Activated T-cell treated with anti-CD3 and anti-CD28 coated beads, Interleukin-2, amount 50 U/mL, for 72 hours (primary cell): ENCODE measurements around the gene SAA2. TPM values are rescaled to one million over a fixed set of nuclear protein-coding genes. Genes with fewer than 3 reads are reported as not detected.
"Not testable (repeated sequence)": the region's sequence is repeated elsewhere in the genome, so short reads cannot be mapped to it uniquely, and the experiment has no call there.

Source experiments
- ATAC-seq, 2 donors: fragments of 150-1000 bp; cut with Tn5 transposase; replicated peaks in 1 of 2; 2 replicates each; pipeline ENCODE4 v1.10.0; 2021; ENCODE audit warnings: moderate library complexity in 2 of 2, mild to moderate bottlenecking in 1 of 2
- DNase-seq, 2 donors: peaks; one replicate each; pipeline ENCODE4 v3.0.0; 2021 to 2022; ENCODE audit warnings: mixed read lengths in 1 of 2
- H3K27ac Mint-ChIP-seq: one replicate; pipeline ENCODE4 v1.8.0; 2022; ENCODE audit warnings: mild to moderate bottlenecking, moderate library complexity, mixed read lengths
- H3K27me3 Mint-ChIP-seq: one replicate; pipeline ENCODE4 v1.8.0; 2022; ENCODE audit warnings: low read depth, mixed read lengths
- H3K36me3 Mint-ChIP-seq, 2 donors: one replicate each; pipeline ENCODE4 v1.8.0; 2022; ENCODE audit warnings: mixed read lengths in 2 of 2, mild to moderate bottlenecking in 1 of 2; ENCODE audit not compliant: insufficient read depth in 2 of 2
- H3K4me1 Mint-ChIP-seq: one replicate; pipeline ENCODE4 v1.8.0; 2022; ENCODE audit warnings: low read depth, mixed read lengths
- H3K4me3 Mint-ChIP-seq, 2 donors: one replicate each; pipeline ENCODE4 v1.8.0; 2022; ENCODE audit warnings: mild to moderate bottlenecking in 2 of 2, mixed read lengths in 2 of 2, moderate library complexity in 2 of 2
- H3K9me3 Mint-ChIP-seq, 2 donors: one replicate each; pipeline ENCODE4 v1.8.0; 2022; ENCODE audit warnings: mixed read lengths in 2 of 2
- total RNA-seq, 2 donors: library from RNA; stranded (reverse); gene quantifications; one replicate each; pipeline ENCODE4 v1.2.3, GENCODE V29; 2022

Gene SAA2
- total RNA-seq, 2 donors from 2014 or later: 0.38 TPM; not detected in 1

GRCh38 chr11:18204220-18204619, 44.2 kb downstream of the SAA2 start:
- peaks cover 70% of the 10 kb centered on the region for H3K27me3 Mint-ChIP-seq

DNA sequence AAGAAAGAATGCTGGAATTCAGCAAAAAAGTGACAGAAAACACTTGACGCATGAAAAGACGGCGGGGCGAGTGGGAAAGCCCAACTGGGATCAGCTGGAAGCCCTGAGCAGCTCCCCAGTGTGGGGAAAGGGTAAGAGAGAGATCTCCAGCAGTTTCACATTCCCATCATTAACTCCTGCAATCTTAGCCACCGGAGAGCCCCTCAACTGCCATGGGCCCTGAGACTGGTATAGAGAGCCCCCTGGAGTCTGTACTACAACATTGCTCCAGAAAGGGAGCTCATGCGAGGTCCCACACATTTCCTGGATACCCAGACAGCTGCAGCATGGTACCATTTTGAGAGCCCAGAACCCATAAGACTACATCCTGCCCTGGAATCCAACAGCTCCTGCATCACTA, 44.7 kb downstream of the SAA2 start:
- no peak overlapping the region for H3K27ac Mint-ChIP-seq
- peaks cover 0 to 5% of the 10 kb centered on the region in 2 donors for H3K9me3 Mint-ChIP-seq
- H3K27me3 Mint-ChIP-seq: peaks cover 67% of the 10 kb centered on the region
- H3K4me1 Mint-ChIP-seq: no peaks in the 10 kb centered on the region
- peaks cover 0 to 1% of the 10 kb centered on the region in 2 donors for H3K36me3 Mint-ChIP-seq
- no peak overlapping the region for H3K4me3 Mint-ChIP-seq
- ATAC-seq: peak; percentile 43 to 52
- peak in 1 of 2 donors; percentile 17 for DNase-seq

More at GRCh38 chr11:18204220-18204619, 44.2 kb downstream of the SAA2 start:
- Mint-ChIP-seq H3K4me3 (no peak overlapping the region), H3K4me1 (no peaks in the 10 kb centered on the region), H3K9me3 (peaks cover 0 to 5% of the 10 kb centered on the region in 2 donors), H3K36me3 (peaks cover 0 to 1% of the 10 kb centered on the region in 2 donors), H3K27ac (no peak overlapping the region)
- ATAC-seq: no peak
- DNase-seq: no peak

- not testable (repeated sequence) for H3K4me3 Mint-ChIP-seq, DNase-seq, H3K9me3 Mint-ChIP-seq, ATAC-seq, H3K27ac Mint-ChIP-seq, H3K36me3 Mint-ChIP-seq, H3K4me1 Mint-ChIP-seq
- peaks cover 27% of the 10 kb centered on the region for H3K27me3 Mint-ChIP-seq
These were observed 50.7 kb downstream of the SAA2 start for GRCh38 chr11:18197738-18198137.

- Mint-ChIP-seq H3K4me1 (no peaks in the 10 kb centered on the region), H3K27ac (no peak overlapping the region), H3K27me3 (peaks cover 18% of the 10 kb centered on the region), H3K4me3 (no peak overlapping the region), H3K9me3 (no peaks in the 10 kb centered on the region), H3K36me3 (no peaks in the 10 kb centered on the region)
- DNase-seq (no peak), ATAC-seq (no peak)
These were observed 51.9 kb downstream of the SAA2 start for GRCh38 chr11:18196532-18196931.

Other genes starting within 250 kb of the SAA2 start
- 10 to 100 TPM; 40.8 to 43.1 TPM for gene SERGEF, start 235.6 kb downstream of the SAA2 start, total RNA-seq
- under 1 TPM; 0.25 to 0.70 TPM for gene TPH1, start 202.4 kb downstream of the SAA2 start, total RNA-seq
- gene SAAL1, start 142.6 kb downstream of the SAA2 start, total RNA-seq: 10 to 100 TPM; 29.3 to 39.3 TPM
- gene MRGPRX3, start 116.1 kb downstream of the SAA2 start, total RNA-seq: not detected
- not detected for gene MRGPRX4, start 75.8 kb downstream of the SAA2 start, total RNA-seq
- not detected for gene SAA4, start 11.9 kb downstream of the SAA2 start, total RNA-seq
- gene SAA1, start 17.6 kb upstream of the SAA2 start, total RNA-seq: not detected
- 10 to 100 TPM; 18.7 to 22.2 TPM for gene HPS5, start 73.5 kb upstream of the SAA2 start, total RNA-seq
- gene GTF2H1, start 73.9 kb upstream of the SAA2 start, total RNA-seq: 10 to 100 TPM; 43.5 to 47.4 TPM
- gene LDHA, start 145.9 kb upstream of the SAA2 start, total RNA-seq: 100 to 1,000 TPM; 629 to 665 TPM
- not detected for gene LDHC, start 163.7 kb upstream of the SAA2 start, total RNA-seq
- not detected for gene LDHAL6A, start 207.2 kb upstream of the SAA2 start, total RNA-seq